HepG2 (cell line): ENCODE measurements around the gene SKIDA1. TPM values are rescaled to one million over a fixed set of nuclear protein-coding genes. Genes with fewer than 3 reads are reported as not detected.

Experiments used
- ATF4 ChIP-seq, 2 experiments: fragments of 450-650 bp in 1 of 2; sonication (generic) in 1 of 2; formaldehyde crosslinking; IDR thresholded peaks; 2 replicates each; pipeline versions ENCODE4 v1.5.0 to v1.8.0; 2020 to 2022; ENCODE audit warnings: mild to moderate bottlenecking in 1 of 2, missing genetic modification reagents in 1 of 2
- CCDC6 ChIP-seq: sonication (generic); formaldehyde crosslinking; IDR thresholded peaks from 2 replicates; pipeline ENCODE4 v1.8.1; 2022; ENCODE audit warnings: mild to moderate bottlenecking, missing genetic modification reagents, moderate library complexity
- FOXK2 ChIP-seq: fragments of 450-650 bp; IDR thresholded peaks from 2 replicates; pipeline ENCODE4 v1.6.1; 2016
- GATAD1 ChIP-seq: IDR thresholded peaks from 2 replicates; pipeline ENCODE4 v1.6.1; 2016; ENCODE audit warnings: missing genetic modification reagents, missing compliant biosample characterization
- ISL2 ChIP-seq: sonication (generic); formaldehyde crosslinking; IDR thresholded peaks from 2 replicates; pipeline ENCODE4 v1.5.0; 2020; ENCODE audit warnings: missing genetic modification reagents
- KLF6 ChIP-seq: IDR thresholded peaks from 2 replicates; pipeline ENCODE4 v1.8.0; 2016; ENCODE audit warnings: missing biosample characterization, missing genetic modification reagents
- MEIS2 ChIP-seq: sonication (generic); formaldehyde crosslinking; IDR thresholded peaks from 2 replicates; pipeline ENCODE4 v1.9.0; 2021; ENCODE audit warnings: mild to moderate bottlenecking, missing genetic modification reagents
- NFE2 ChIP-seq: sonication (generic); formaldehyde crosslinking; IDR thresholded peaks from 2 replicates; pipeline ENCODE4 v1.4.0; 2020; ENCODE audit warnings: missing genetic modification reagents
- NFIC ChIP-seq: IDR thresholded peaks from 2 replicates; pipeline ENCODE4 v1.6.1; 2012; ENCODE audit warnings: mild to moderate bottlenecking, low read length, inconsistent platforms
- RFX1 ChIP-seq: fragments of 450-650 bp; IDR thresholded peaks from 2 replicates; pipeline ENCODE4 v1.6.1; 2017
- SMAD1 ChIP-seq: sonication (generic); formaldehyde crosslinking; IDR thresholded peaks from 2 replicates; pipeline ENCODE4 v1.4.0; 2020; ENCODE audit warnings: missing genetic modification reagents, low read depth, mild to moderate bottlenecking, borderline replicate concordance
- SNAI1 ChIP-seq: sonication (generic); formaldehyde crosslinking; IDR thresholded peaks from 2 replicates; pipeline ENCODE4 v1.5.0; 2020; ENCODE audit warnings: mild to moderate bottlenecking, missing genetic modification reagents, borderline replicate concordance
- SP1 ChIP-seq, 2 experiments: fragments of 450-650 bp in 1 of 2; sonication (generic) in 1 of 2; formaldehyde crosslinking in 1 of 2; IDR thresholded peaks; 2 replicates each; pipeline versions ENCODE4 v1.4.0 to v1.6.1; 2016 to 2020; ENCODE audit warnings: missing genetic modification reagents in 1 of 2
- ZBTB7B ChIP-seq: sonication (generic); formaldehyde crosslinking; IDR thresholded peaks from 2 replicates; pipeline ENCODE4 v1.4.0; 2020; ENCODE audit warnings: missing genetic modification reagents
- ZC3H4 ChIP-seq: sonication (generic); formaldehyde crosslinking; IDR thresholded peaks from 2 replicates; pipeline ENCODE4 v1.4.0; 2020; ENCODE audit warnings: missing genetic modification reagents, borderline replicate concordance
- ZMYM4 ChIP-seq: sonication (generic); formaldehyde crosslinking; IDR thresholded peaks from 2 replicates; pipeline ENCODE4 v1.8.1; 2023; ENCODE audit warnings: mild to moderate bottlenecking, missing genetic modification reagents
- ZNF225 ChIP-seq: sonication (generic); formaldehyde crosslinking; IDR thresholded peaks from 2 replicates; pipeline ENCODE4 v1.4.0; 2020; ENCODE audit warnings: mild to moderate bottlenecking, missing genetic modification reagents
- ZNF253 ChIP-seq: sonication (generic); formaldehyde crosslinking; IDR thresholded peaks from 2 replicates; pipeline ENCODE4 v1.8.0; 2022; ENCODE audit warnings: mild to moderate bottlenecking, missing genetic modification reagents, borderline replicate concordance
- ZNF34 ChIP-seq: sonication (generic); formaldehyde crosslinking; IDR thresholded peaks from 2 replicates; pipeline ENCODE4 v1.4.0; 2020; ENCODE audit warnings: mild to moderate bottlenecking, missing genetic modification reagents, borderline replicate concordance
- ZNF687 ChIP-seq: sonication (generic); formaldehyde crosslinking; IDR thresholded peaks from 2 replicates; pipeline ENCODE4 v1.5.1; 2020; ENCODE audit warnings: mild to moderate bottlenecking, missing genetic modification reagents, moderate library complexity
- ZNF839 ChIP-seq: sonication (generic); formaldehyde crosslinking; IDR thresholded peaks from 2 replicates; pipeline ENCODE4 v1.4.0; 2020; ENCODE audit warnings: missing genetic modification reagents, mild to moderate bottlenecking, borderline replicate concordance
- polyA plus RNA-seq, 8 experiments: library from polyadenylated mRNA; depleted of rRNA in 3 of 8; stranded (reverse) in 7 of 8; unstranded in 1 of 8; fragments of >200 nt; fragmentation: Illumina TruSeq in 4 of 8; extraction: Trizol in 4 of 8; gene quantifications; 2 replicates each; pipeline versions ENCODE4 v1.2.1 to v1.2.3, GENCODE V29; 2011 to 2016; ENCODE audit warnings: low read depth in 4 of 8, missing spikeins in 1 of 8, mixed read lengths in 1 of 8; ENCODE audit not compliant: insufficient read depth in 1 of 8
- total RNA-seq, 5 experiments: library from RNA; depleted of rRNA; stranded (reverse); fragments of >200 nt; fragmentation: Illumina TruSeq; extraction: Trizol; gene quantifications; 2 replicates each; pipeline ENCODE4 v1.2.3, GENCODE V29; 2016; ENCODE audit warnings: low read depth in 1 of 5
- TF ChIP-seq, protein P1 (sequence below): sonication (generic); formaldehyde crosslinking; IDR thresholded peaks from 2 replicates; pipeline ENCODE4 v1.5.0; 2020; ENCODE audit warnings: missing genetic modification reagents
- TF ChIP-seq, protein P2 (sequence below): sonication (generic); formaldehyde crosslinking; IDR thresholded peaks from 2 replicates; pipeline ENCODE4 v1.8.0; 2022; ENCODE audit warnings: mild to moderate bottlenecking, missing genetic modification reagents

Gene SKIDA1
- total and polyA plus RNA-seq, 2 of the 13 experiments (the other 11 are each of a cell fraction or from before 2014, with no cell fraction given), result 0.73 to 1.5 TPM

DNA sequence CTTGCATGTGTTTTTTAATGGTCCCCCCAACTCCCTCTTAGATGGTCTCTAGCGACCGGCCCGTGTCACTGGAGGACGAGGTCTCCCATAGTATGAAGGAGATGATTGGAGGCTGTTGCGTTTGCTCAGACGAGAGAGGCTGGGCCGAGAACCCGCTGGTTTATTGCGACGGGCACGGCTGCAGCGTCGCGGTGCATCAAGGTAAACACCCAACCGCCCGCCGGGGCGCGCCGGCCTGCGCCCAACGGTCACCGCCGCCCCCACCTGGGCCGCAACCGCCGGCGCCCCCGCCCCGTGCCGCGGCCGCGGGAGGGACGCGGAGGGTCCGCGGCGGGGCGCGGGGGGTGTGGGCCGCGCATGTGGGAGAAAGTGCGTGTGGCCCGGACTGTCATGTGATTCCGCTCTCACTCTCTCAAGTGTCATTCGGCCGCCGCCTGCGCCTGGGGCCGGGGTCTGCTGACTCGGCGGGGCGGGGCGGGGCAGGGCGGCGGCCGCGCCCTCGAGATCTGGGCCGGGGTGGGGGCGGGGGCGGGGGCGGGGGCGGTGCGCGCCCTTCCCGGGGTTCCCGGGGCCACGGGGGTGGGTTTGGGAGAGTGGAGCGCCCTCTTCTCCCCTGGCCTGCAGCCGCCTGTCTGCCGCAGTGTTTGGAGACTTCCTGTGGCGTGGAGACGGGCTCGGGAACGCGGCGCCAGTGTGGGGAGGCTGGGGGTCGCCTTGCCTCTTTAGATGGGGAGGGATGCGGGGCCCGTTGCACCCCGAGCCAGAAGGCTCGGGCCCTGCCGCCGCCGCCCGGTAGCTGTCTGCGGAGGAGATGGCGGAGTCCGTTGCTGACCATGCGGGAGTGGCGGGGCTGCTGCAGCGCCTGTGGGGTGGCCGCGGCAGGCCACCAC, 9.4 kb upstream of the SKIDA1 start (continued):
- TF ChIP-seq ZBTB7B (CRISPR knock-in tag) (peak; percentile 25; the same call in 1 of the 2 replicates), ISL2 (CRISPR knock-in tag) (0 out of 2 replicates have a peak, but pooled peaks have one; percentile 41), MEIS2 (CRISPR knock-in tag) (0 out of 2 replicates have a peak, but pooled peaks have one; percentile 12), ZC3H4 (CRISPR knock-in tag) (no peak), CCDC6 (no peak), ZNF687 (peak; percentile 81), ATF4 (CRISPR knock-in tag; IDR thresholded peaks at IDR 0.05) (no peak), SNAI1 (no peak), ZMYM4 (CRISPR knock-in tag) (peak; percentile 30; the same call in 1 of the 2 replicates), SP1 (IDR thresholded peaks at IDR 0.05) (no peak), SP1 (CRISPR knock-in tag; IDR thresholded peaks at IDR 0.05) (no peak), RFX1 (no peak), NFE2 (CRISPR knock-in tag) (no peak), ZNF34 (CRISPR knock-in tag) (0 out of 2 replicates have a peak, but pooled peaks have one; percentile 79), KLF6 (peak; percentile 19; the same call in 1 of the 2 replicates), NFIC (no peak), SMAD1 (no peak), ZNF225 (peak; percentile 66; the same call in 1 of the 2 replicates), ZNF253 (CRISPR knock-in tag) (no peak), ZNF839 (0 out of 2 replicates have a peak, but pooled peaks have one; percentile 46), FOXK2 (0 out of 2 replicates have a peak, but pooled peaks have one; percentile 10), GATAD1 (CRISPR knock-in tag) (no peak)
- TF ChIP-seq, protein P1, sequence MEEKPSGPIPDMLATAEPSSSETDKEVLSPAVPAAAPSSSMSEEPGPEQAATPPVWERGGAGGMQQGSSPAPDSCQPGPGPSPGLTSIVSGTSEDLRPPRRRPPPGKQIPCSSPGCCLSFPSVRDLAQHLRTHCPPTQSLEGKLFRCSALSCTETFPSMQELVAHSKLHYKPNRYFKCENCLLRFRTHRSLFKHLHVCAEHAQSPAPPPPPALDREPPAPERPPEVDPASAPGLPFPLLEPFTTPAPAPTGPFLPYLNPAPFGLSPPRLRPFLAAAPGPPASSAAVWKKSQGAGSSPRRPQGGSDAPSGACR, result 0 out of 2 replicates have a peak, but pooled peaks have one; percentile 52
- TF ChIP-seq, protein P2, sequence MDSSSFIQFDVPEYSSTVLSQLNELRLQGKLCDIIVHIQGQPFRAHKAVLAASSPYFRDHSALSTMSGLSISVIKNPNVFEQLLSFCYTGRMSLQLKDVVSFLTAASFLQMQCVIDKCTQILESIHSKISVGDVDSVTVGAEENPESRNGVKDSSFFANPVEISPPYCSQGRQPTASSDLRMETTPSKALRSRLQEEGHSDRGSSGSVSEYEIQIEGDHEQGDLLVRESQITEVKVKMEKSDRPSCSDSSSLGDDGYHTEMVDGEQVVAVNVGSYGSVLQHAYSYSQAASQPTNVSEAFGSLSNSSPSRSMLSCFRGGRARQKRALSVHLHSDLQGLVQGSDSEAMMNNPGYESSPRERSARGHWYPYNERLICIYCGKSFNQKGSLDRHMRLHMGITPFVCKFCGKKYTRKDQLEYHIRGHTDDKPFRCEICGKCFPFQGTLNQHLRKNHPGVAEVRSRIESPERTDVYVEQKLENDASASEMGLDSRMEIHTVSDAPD (CRISPR knock-in tag), result no peak
